ENCODE measurements around the gene TSPAN6.

Gene TSPAN6

GRCh38 chrX:100593126-100593525, 43.5 kb downstream of the TSPAN6 start:
- Histone ChIP-seq H3K9me3 (ENCODE audit: severe bottlenecking) (no peaks in the 10 kb centered on the region), H3K4me3 (ENCODE audit: low read depth, low read length) (no peak overlapping the region), H3K27me3 (ENCODE audit: insufficient read depth, low read depth, severe bottlenecking) (peaks cover 49% of the 10 kb centered on the region), H3K36me3 (no peaks in the 10 kb centered on the region), H3K27ac (no peak overlapping the region)
- no peak for DNase-seq
- TF ChIP-seq CTCF (IDR thresholded peaks at IDR 0.05; ENCODE audit: low read depth, low read length): no peak

- H3K36me3 ChIP-seq: no peaks in the 10 kb centered on the region
- no peak overlapping the region for H3K27ac ChIP-seq
- H3K9me3 ChIP-seq (ENCODE audit: severe bottlenecking): no peaks in the 10 kb centered on the region
- H3K27me3 ChIP-seq (ENCODE audit: insufficient read depth, low read depth, severe bottlenecking): peaks cover 50% of the 10 kb centered on the region
- no peak for TF ChIP-seq CTCF (IDR thresholded peaks at IDR 0.05; ENCODE audit: low read depth, low read length)
- H3K4me3 ChIP-seq (ENCODE audit: low read depth, low read length): no peak overlapping the region
- DNase-seq: no peak
Measured at GRCh38 chrX:100591256-100592051, 45.2 kb downstream of the TSPAN6 start.

GRCh38 chrX:100587861-100588260, 48.7 kb downstream of the TSPAN6 start:
- no peak for DNase-seq
- Histone ChIP-seq H3K27ac (no peak overlapping the region), H3K4me3 (ENCODE audit: low read depth, low read length) (no peak overlapping the region), H3K27me3 (ENCODE audit: insufficient read depth, low read depth, severe bottlenecking) (peaks cover 45% of the 10 kb centered on the region), H3K9me3 (ENCODE audit: severe bottlenecking) (no peaks in the 10 kb centered on the region), H3K36me3 (no peaks in the 10 kb centered on the region)
- no peak for TF ChIP-seq CTCF (IDR thresholded peaks at IDR 0.05; ENCODE audit: low read depth, low read length)

- Histone ChIP-seq H3K27me3 (ENCODE audit: insufficient read depth, low read depth, severe bottlenecking) (peaks cover 39% of the 10 kb centered on the region), H3K36me3 (no peaks in the 10 kb centered on the region), H3K9me3 (ENCODE audit: severe bottlenecking) (no peaks in the 10 kb centered on the region), H3K4me3 (ENCODE audit: low read depth, low read length) (no peak overlapping the region), H3K27ac (no peak overlapping the region)
- no peak for DNase-seq
- no peak for TF ChIP-seq CTCF (IDR thresholded peaks at IDR 0.05; ENCODE audit: low read depth, low read length)
Measured at GRCh38 chrX:100586747-100587146, 49.9 kb downstream of the TSPAN6 start.

- no peak for DNase-seq
- no peak within 1 kb of the TSS for H3K4me3 ChIP-seq (ENCODE audit: low read depth, low read length)
- peaks cover 32% of the 10 kb centered on the region for H3K27me3 ChIP-seq (ENCODE audit: insufficient read depth, low read depth, severe bottlenecking)
- no peak within 1 kb of the TSS for H3K27ac ChIP-seq
- TF ChIP-seq CTCF (IDR thresholded peaks at IDR 0.05; ENCODE audit: low read depth, low read length): no peak
- no peaks in the 10 kb centered on the region for H3K9me3 ChIP-seq (ENCODE audit: severe bottlenecking)
- no peaks in the 10 kb centered on the region for H3K36me3 ChIP-seq
Measured at GRCh38 chrX:100584611-100585010, 52.0 kb downstream of the TSPAN6 start, which contains the start of gene TNMD. Gene TNMD (plus strand): TSS chrX:100584936. CDS start chrX:100585019, 83 bp downstream.

Data from WERI-Rb-1 (cell line).